OCI-LY3 (cell line): ENCODE results near the gene GOLGA6L10.

ENCODE experiments used
- EZH2phosphoT487 ChIP-seq: fragments of 200-600 bp; shearing (Covaris generic); IDR thresholded peaks from 2 replicates; pipeline ENCODE4 v1.6.1; 2018; ENCODE audit warnings: antibody characterized with exemption, mixed run types, low read depth
- TF ChIP-seq, protein P1 (sequence below): fragments of 200-600, 300-600 bp; sonication (generic); IDR thresholded peaks from 2 replicates; pipeline ENCODE4 v1.5.1; 2014; ENCODE audit warnings: antibody characterized with exemption, low read length, low read depth

DNA sequence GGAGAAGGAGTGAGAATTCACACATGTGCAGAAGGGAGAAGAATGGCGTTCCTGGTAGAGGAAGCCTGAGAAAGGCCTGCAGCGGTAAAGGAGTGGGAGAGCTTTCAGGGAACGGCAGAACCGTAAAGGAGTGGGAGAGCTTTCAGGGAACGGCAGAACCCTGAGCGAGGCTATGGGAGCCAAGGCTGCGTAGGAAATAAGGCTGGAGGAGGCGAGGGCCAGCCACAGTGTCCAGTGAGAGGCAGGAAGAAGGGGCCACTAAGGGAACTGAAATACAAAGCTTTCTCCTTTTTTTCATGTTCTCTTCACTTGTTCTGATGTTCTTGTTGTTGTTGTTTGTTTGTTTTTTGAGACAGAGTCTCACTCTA, 41.6 kb downstream of the GOLGA6L10 start:
- TF ChIP-seq, protein P1, sequence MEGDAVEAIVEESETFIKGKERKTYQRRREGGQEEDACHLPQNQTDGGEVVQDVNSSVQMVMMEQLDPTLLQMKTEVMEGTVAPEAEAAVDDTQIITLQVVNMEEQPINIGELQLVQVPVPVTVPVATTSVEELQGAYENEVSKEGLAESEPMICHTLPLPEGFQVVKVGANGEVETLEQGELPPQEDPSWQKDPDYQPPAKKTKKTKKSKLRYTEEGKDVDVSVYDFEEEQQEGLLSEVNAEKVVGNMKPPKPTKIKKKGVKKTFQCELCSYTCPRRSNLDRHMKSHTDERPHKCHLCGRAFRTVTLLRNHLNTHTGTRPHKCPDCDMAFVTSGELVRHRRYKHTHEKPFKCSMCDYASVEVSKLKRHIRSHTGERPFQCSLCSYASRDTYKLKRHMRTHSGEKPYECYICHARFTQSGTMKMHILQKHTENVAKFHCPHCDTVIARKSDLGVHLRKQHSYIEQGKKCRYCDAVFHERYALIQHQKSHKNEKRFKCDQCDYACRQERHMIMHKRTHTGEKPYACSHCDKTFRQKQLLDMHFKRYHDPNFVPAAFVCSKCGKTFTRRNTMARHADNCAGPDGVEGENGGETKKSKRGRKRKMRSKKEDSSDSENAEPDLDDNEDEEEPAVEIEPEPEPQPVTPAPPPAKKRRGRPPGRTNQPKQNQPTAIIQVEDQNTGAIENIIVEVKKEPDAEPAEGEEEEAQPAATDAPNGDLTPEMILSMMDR = no peak
- no peak for TF ChIP-seq EZH2phosphoT487
